ENCODE measurements around the gene SNRNP40.
"Not testable (repeated sequence)": the region's sequence is repeated elsewhere in the genome, so short reads cannot be mapped to it uniquely, and the experiment has no call there.

The SNRNP40 gene

DNA sequence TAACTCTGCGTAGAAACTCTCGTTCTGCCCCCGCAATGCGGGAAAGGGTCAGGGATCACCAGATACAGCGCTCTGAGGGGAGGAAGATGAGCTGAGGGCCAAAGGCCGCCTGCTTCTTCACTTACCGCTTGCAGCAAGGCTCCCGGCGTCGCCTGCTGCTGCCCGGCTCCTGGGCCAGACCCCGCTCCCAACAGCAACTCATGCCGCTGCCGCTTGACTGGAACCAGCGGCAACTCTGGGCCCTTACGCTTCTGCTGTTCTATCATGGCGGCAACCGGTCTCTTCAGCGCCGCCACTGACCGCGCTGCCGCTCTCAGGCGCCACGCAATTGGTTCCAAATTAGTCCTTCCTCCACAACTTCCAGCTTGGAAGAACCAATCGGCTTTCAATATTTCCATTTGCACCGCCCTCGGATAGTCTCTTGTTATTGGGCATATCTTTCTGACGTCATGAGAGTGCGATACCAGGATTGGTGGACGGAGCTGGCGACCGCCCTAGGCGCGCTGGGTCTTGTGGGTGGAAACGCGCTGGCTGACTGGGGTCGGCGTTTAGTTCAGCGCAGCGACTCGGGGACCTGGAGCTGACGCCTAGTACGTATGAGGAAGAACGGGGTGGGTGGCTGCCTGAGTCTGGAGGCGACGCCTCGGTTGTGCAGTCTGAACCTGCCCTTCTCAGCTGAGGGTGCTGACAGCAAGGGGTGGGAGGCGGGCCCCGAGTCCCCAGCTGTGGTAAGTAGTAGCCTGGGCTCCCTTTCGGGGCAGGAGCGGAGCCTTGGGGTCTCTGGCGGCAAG is at the start of gene SNRNP40, which contains the start of gene ZCCHC17:
Gene SNRNP40 (minus strand): TSS at position 303 of the 791 bp plus-strand sequence. CDS start 37 bp downstream, at position 266.
Gene ZCCHC17 (plus strand): TSS at position 547 of the 791 bp plus-strand sequence. CDS start 13,067 bp downstream, outside the sequence.
- DNase-seq, result peak; percentile 82

DNA sequence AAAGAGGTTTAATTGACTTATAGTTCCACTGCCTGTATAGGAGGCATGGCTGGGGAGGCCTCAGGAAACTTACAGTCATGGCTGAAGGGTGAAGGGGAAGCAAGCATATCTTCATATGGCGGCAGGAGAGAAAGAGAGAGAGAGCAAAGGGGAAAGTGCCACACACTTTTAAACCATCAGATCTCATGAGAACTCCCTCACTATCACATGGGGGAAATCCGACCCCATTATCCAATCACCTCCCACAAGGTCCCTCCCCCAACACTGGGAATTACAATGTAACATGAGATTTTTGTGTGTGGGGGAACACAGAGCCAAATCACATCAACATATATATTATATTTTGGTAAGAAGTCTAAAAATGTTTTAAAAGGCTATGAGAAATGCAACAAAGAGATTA is 49.0 kb upstream of the SNRNP40 start:
- no peak for DNase-seq

DNA sequence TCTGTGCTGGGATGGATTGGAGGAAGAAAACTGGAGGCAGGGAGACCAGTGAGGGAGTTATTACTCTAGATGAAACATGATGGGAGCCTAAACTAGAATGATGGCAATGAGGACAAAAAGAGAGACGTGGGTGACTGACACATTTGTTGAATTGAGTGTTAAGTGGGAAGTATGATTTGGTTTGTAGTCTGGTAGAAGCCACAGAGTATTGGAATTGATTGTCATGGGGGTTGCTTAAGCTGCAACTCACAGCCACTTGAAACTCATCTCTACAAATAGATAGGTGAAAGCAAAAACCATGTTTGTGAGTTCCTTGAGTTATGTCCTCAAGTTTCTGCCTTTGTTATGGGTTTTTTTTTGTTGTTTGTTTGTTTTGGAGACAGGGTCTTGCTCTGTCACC is 47.9 kb upstream of the SNRNP40 start:
- DNase-seq, result no peak

DNA sequence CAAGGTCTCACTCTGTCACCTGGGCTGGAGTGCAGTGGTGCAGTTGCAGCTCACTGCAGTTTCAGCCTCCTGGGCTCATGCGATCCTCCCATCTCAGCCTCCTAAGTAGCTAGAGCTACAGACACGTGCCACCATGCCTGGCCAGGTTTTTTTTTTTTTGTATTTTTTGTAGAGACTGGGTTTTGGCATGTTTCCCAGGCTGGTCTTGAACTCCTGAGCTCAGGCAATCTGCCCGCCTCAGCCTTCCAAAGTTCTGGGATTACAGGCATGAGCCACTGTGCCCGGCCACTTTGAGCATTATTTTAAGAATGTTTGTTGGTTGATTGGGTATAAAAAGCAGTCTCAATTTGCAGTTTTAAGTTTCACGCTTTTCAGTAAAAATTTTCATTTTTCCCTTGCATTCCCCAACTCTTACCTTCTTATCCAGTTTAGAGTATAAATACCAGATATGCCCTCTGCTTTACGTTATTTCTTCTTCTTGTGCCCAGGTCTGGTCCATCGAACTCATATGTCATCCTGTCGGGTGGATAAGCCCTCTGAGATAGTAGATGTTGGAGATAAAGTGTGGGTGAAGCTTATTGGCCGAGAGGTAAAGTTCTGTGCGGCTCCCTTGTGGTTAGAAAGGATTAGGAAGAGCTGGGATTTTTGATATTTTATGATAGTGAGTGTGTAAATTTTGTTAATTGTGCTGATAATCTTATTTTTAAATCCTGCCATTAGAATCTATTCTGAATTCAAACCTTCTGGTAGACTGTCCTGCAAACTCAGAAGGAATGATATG is 40.3 kb upstream of the SNRNP40 start:
- no peak for DNase-seq

DNA sequence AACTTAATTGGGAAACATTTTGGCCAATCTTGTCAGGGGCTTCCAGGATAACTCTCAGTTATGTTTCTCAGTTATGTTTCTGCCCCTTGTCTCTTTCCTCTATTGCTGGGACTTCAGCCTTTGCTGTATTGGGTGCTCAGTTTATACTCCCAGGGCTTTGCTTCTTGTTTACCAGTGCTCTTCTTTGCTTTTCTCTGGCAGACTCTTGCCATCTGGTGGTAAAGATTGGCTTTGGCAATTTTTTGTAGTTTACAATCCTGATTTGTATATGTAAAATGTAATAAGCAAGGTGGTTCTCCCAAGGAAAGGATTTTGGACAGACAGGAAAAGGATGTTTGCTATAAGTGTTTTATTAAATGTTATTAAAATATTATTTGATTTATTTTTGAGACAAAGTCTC is 38.4 kb upstream of the SNRNP40 start:
- DNase-seq, result no peak

DNA sequence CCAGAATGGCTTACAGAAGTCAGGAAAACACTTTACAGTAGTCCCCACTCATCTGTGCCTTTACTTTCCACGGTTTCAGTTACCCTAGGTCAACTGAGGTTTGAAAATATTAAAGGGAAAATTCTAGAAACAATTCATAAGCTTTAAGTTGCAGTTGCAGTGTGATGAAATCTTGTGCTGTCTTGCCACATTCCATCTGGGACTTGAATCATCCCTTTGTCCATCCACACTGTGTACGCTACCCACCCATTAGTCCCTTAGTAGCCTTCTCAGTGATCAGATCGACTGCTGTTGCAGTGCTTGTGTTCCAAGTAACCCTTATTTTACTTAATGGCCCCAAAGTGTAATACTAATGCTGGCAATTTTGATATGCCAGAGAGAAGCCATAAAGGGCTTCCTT is 30.8 kb upstream of the SNRNP40 start:
- DNase-seq, result no peak

DNA sequence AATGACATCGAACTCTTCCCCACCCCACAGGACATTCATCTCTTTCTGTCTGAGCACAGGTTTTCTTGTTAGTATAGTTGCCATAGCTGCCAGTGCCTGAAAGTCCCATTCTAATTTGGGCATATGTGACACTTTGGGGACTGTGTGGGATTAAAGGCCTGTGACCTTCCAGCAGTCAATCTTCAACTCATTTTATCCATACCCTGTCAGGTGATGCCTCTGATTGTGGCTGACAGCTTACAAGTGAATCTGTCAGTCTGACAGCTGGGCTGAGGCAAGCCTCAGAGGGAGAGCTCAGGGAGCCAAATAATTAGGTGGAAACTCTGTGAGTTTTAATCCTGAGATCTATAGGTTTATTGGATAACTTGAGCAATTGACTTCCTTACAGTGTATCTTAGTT is 29.9 kb upstream of the SNRNP40 start:
- DNase-seq, result no peak

DNA sequence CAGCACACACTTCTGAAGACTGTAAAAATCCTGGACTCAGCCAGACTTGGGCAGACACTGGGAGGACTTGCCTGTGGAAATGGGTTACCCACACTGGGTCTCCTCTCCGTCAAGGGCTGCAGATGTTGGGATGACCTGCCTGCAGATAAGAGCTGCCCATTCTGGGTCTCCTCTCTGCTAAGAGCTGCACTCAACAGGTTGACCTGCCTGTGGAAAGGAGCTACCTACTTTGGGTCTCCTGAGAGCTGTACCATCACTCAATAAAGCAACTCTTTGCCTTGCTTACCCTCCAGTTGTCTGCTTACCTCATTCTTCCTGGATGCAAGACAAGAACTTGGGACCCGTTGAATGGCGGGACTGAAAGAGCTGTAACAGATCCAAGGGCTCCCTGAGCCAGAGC is 28.4 kb upstream of the SNRNP40 start:
- DNase-seq, result no peak

DNA sequence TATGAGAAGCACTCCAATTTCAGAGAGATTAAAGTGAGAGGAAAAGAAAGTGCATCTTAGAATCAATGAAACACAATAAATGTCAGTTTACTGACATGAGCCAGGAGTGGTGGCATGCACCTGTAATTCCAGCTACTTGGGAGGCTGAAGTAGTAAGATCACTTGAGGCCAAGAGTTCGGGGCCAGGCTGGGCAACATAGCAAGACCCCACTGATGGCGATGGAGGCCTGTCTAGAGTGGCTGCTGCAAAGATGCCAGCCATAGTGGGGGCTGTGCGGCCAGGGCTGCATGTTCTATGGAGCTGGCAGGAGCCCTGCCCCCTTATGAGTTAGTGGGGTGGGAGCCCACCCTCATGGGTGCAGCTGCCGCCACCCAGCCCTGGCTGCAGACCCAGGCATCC is 27.5 kb upstream of the SNRNP40 start:
- no peak for DNase-seq

DNA sequence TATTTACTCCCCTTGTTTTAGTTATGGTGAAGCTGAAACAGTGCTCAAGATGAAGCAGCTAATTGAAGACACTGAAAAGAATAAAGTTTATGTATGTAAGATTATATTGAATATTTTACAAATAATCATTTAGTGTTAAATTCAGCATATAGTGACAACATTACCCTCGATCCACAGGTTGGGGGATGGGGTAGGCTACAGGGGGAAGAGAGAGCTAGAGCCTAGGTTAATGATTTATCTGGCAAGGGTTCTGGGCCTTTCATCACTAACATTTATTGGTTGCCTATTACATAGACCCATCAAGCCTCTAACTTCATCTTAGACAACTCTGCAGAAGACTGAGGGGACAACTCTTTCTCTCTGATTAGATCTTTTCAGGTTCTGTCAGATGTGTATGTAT is 21.6 kb upstream of the SNRNP40 start:
- no peak for DNase-seq

DNA sequence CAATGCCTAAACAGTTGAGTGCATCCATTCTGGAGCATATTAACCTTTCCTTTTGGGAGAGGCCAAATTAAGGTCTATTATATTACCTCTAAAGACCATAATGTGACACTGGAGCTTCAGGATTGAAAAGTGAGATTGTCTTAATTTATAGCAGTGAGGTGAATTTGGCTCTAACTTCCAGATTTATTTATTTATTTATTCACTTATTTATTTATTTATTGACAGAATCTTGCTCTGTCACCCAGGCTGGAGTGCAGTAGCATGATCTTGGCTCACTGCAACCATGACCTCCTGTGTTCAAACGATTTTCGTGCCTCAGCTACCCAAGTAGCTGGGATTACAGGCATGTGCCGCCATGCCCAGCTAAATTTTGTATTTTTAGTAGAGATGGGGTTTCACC is 19.3 kb upstream of the SNRNP40 start:
- no peak for DNase-seq

DNA sequence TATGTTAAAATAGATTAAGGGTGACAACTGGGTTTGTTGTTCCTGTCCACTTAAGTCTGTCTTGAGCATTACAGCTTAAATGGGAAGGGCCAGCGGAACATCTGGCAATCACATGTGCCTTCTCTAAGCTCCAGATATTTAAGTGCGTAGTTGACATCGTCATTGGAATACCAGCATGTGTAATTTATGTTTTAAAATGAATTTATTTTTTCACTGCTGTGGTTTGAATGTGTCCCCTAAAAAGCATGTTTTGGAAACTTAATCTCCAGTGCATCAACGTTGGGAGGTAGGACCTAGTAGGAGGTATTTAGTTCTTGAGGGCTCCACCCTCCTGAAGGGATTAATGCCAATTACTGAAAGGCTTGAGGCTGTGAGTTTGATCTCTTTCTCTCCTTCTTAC is 13.6 kb upstream of the SNRNP40 start:
- DNase-seq, result no peak

DNA sequence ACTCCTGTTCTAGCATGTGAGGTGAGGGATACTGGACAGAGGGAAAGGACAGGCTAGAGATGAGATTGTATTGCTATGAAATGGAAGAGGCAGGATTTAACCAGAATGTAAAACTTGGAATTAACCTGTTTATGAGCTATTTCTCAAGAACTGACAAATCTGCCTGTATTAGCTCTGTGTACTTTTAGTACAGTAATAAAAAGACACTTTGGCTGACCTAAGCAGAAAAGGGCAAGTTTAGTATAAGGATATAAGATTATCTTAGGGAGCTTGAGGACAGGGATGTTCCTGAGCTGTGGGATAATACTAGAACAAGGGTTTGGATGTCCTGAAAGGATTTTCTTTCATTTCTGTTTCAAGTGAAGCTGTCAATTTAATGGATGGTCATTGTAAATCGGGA is 11.4 kb upstream of the SNRNP40 start:
- DNase-seq, result no peak

DNA sequence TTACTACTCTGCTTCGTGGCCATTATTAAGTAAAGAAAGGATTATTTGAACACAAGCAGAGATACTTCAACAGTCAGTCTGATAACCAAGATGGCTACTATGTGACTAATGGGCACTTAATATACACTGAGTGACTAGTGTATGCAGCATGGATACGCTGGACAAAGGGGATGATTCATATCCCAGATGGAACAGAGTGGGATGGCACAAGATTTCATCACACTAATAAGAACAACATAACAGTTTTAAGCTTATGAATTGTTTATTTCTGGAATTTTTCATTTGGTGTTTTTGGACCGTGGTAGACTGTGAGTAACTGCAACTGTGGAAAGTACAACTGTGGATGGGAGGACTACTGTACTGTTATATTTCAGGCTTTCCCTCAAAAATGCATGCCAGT is 9.7 kb upstream of the SNRNP40 start:
- no peak for DNase-seq

DNA sequence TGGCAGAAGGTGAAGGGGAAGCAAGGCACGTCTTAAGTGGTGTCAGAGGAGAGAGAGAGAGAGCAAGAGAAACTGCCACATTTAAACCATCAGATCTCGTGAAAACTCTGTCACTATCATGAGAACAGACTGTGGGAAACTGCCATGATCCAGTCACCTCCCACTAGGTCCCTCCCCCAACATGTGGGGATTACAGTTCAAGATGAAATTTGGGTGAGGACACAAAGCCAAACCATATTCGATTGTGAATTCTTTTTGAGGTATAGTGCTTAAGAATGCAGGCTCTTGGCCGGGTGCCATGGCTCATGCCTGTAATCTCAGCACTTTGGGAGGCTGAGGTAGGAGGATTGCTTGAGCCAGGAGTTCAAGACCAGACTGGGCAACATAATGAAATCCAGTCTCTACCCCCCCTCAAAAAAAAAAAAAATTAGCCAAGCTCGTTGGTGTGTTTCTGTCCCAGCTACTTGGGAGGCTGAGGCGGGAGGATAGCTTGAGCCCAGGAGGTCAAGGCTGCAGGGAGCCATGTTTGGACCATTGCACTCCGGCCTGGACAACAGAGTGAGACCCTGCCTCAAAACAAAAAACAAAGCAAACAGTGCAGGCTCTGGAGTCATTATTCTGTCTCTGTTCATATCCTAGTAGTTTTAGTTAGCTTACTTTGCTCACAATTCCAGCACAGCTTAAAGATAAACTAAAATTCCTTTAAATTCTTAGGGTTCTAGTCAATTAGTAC is 6.3 kb upstream of the SNRNP40 start:
- no peak for DNase-seq

DNA sequence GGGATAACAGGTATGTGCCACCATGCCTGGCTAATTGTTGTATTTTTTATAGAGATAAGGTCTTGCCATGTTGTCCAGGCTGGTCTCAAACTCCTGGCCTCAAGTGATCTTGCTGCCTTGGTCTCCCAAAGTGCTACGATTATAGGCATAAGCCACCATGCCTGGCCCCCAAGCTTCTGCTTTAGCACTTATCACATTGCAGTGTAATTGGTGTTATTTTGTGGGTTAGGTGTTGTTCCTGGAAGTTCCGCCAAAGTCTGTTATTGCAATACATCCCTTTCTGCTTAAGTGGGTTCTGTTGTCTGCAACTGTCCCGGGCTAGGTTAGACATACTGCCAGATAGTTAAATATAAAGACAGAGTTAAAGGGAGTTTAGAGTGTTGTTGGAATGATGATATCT is 3.6 kb upstream of the SNRNP40 start:
- DNase-seq, result no peak

DNA sequence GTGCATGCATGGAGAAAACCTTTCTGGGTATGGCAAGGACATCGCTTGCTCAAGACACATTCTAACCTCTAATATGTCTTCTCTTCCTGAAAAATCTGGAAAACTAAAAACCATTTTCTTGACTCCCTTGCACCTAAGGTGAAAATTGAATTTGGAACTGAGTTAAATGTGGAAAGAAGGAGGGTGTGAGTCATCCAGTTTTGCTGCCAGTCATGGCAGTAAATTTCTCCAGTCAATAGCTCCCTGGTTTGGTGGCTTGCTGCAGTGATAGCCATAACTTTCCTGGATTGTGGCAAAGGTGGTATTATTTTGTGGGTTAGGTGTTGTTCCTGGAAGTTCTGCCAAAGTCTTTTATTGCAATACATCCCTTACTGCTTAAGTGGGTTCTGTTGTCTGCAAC is 2.8 kb upstream of the SNRNP40 start:
- DNase-seq, result no peak

DNA sequence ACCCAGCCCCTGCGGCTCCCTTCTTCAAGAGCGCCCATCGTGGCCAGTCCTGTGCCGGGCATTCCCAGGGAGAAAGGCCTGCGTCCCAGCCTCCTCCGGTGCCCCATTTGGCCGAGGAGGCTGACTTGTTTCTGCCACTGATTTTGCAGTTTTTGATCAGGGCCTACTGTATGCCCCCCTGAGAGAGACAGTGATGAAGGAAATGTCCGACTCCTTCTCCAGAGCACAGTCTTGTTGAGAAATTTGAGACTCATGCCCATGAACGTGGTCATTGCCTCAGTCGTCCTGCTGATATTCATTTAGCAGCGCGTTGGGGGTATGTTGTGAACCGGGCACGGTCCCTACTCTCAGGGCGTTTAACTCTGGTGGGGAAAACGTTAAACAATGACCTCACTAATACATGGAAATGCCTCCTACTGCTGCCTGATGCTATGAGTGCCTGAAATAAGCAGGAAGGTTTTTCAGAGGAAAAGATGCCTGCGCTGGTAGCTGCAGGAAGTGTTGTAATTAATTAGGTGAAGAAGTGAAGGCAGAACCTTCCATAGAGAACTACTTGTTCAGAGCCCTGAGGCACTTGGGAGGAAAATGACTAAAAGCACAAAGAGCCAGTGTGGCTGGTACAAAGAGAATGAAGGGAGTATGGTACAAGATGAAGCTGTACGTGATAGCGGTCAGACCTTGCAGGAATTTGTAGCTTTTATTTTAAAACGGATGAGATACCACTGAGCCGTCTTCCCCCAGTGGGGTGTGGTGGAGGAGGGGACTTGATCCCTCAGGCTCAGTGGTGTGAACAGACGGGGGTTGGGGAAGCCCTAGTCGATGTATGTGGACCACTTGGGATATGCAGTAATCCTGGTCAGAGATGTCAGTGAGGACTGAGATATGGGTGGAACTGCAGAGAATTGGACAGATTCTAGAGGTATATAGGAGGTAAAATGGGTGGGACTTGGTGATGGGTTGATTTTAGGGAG is 974 bp upstream of the SNRNP40 start:
- no peak for DNase-seq

DNA sequence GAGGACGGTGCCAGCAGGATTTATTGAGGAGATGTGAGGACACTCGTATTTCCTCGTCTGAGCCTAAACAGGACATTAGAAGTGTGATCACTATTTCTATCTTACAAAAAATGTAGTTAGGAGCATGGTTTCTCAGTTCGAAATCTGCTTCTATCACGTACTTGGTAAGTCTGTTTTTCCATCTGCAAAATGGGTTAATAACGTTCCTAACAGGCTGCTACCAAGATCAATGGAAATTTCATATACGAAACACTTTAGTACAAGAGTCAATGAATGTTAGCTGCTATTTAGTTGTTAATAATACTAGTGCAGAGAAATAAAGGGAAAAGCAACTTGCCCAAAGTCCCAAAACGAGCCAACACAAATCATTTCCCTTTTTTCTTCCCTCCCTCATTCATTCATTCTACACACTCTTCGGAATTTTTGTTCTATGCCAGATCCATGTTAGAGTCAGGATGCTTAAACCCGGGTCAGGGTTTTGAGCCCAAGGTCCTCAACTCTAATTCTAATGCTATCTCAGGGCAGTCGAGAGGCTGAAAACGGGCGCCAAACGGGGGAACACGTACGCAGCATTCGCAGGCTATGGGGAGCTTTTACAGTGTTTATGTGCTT is 608 bp downstream of the SNRNP40 start:
- no peak for DNase-seq

DNA sequence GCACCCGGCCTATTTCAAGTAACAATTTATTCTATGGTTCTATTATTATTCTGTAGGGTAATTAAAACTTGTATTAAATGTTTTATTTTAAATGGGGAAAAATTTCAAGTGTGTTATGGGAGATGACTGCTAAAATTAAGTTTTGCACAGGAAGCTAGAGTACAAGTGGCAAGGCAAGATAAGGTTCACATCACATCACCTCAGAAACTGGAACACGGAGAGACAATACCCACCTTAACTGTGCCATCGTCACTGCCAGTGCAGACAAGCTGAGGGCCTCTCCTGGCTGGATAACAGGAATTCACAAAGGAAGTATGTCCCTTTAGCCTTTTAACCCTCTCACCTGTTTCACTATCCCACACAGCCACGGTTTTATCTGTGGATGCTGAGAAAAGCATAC is 7.6 kb downstream of the SNRNP40 start:
- DNase-seq, result no peak

DNA sequence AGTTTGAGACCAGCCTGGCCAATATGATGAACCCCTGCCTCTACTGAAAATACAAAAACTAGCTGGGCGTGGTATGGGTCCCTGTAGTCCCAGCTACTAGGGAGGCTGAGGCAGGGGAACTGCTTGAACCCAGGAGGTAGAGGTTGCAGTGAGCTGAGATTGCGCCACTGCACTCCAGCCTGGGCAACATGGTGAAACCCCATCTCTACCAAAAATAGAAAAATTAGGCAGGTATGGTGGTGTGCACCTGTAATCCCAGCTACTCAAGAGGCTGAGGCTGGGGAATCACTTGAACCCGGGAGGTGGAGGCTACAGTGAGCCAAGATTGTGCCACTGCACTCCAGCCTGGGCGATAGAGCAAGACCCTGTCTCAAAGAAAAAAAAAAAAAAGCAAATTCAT is 8.8 kb downstream of the SNRNP40 start:
- DNase-seq, result not testable (repeated sequence)

DNA sequence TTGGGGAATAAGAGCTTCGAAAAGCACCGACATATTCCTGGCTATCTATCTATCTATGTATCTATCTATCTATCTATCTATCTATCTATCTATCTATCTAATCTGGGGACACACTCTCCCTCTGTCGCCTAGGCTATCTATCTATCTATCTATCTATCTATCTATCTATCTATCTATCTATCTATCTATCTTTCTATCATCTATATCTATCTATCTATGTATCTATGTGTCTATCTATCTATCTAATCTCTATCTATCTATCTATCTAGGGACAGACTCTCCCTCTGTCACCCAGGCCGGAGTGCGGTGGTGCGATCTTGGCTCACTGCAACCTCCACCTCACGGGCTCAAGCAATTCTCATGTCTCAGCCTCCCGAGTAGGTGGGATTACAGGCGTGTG is 14.2 kb downstream of the SNRNP40 start:
- not testable (repeated sequence) for DNase-seq
